ENCODE results near the gene ENTPD8.
A peak's percentile ranks its signal among the peaks of the same experiment; 100 is the strongest.

The ENTPD8 gene, protein sequence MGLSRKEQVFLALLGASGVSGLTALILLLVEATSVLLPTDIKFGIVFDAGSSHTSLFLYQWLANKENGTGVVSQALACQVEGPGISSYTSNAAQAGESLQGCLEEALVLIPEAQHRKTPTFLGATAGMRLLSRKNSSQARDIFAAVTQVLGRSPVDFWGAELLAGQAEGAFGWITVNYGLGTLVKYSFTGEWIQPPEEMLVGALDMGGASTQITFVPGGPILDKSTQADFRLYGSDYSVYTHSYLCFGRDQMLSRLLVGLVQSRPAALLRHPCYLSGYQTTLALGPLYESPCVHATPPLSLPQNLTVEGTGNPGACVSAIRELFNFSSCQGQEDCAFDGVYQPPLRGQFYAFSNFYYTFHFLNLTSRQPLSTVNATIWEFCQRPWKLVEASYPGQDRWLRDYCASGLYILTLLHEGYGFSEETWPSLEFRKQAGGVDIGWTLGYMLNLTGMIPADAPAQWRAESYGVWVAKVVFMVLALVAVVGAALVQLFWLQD

GRCh38 chr9:137441289-137441934 lies at the start of gene ENTPD8:
TSS of gene ENTPD8 (minus strand) at chr9:137441357. CDS start at chr9:137438285, 3,072 bp downstream.
- DNase-seq (ENCODE audit: low read depth in 1 of 2, low spot score in 1 of 2), result peak; percentile 79 to 88

DNA sequence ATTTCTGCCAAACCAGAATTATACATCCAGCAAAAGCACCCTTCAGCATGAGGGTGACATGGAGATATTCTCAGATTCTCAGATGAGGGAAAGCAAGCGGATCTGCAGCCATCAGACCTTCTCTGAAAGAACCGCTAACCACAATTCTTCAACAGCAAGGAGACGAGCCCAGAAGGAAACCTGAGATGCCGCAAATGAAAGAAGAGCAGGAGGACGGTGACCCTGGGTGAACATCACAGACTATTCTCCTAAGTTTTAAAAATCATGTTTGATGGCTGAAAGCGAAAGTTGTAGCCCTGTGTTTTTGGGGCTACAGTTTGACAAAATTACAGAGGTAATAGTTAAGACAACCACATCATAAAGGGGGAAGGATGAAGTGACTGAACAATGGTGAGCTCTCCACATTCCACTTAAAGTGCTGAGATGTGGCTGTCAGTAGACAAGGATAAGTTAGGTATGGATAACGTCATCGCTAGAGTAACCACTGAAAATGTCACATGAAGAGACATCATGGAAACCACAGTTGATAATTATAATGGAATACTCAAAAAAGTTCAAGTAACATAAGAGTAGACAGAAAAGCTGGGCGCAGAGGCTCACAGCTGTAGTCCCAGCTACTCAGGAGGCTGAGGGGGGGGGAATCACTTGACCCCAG lies 49.5 kb upstream of the ENTPD8 start:
- DNase-seq (ENCODE audit: low read depth in 1 of 2, low spot score in 1 of 2), result no peak
- in situ Hi-C loops (cut with HindIII; ENCODE audit: low pct_unique_long_range_greater_than_20kb, low sequenced_read_pairs), result no loop called here
- no peak for TF ChIP-seq JUND (IDR thresholded peaks at IDR 0.05; ENCODE audit: low read depth)

More at GRCh38 chr9:137441289-137441934, at the start of gene ENTPD8:
- TF ChIP-seq JUND (IDR thresholded peaks at IDR 0.05; ENCODE audit: low read depth), result no peak
- in situ Hi-C loops (cut with HindIII; ENCODE audit: low pct_unique_long_range_greater_than_20kb, low sequenced_read_pairs), result no loop called here

- DNase-seq (ENCODE audit: low read depth in 1 of 2, low spot score in 1 of 2), result no peak
- in situ Hi-C loops (cut with HindIII; ENCODE audit: low pct_unique_long_range_greater_than_20kb, low sequenced_read_pairs), result no loop called here
- no peak for TF ChIP-seq JUND (IDR thresholded peaks at IDR 0.05; ENCODE audit: low read depth)
Observed at GRCh38 chr9:137488906-137489305, 47.7 kb upstream of the ENTPD8 start.

GRCh38 chr9:137488327-137488653 lies 47.1 kb upstream of the ENTPD8 start:
- no peak for DNase-seq (ENCODE audit: low read depth in 1 of 2, low spot score in 1 of 2)
- TF ChIP-seq JUND (IDR thresholded peaks at IDR 0.05; ENCODE audit: low read depth), result no peak
- in situ Hi-C loops (cut with HindIII; ENCODE audit: low pct_unique_long_range_greater_than_20kb, low sequenced_read_pairs), result no loop called here

DNA sequence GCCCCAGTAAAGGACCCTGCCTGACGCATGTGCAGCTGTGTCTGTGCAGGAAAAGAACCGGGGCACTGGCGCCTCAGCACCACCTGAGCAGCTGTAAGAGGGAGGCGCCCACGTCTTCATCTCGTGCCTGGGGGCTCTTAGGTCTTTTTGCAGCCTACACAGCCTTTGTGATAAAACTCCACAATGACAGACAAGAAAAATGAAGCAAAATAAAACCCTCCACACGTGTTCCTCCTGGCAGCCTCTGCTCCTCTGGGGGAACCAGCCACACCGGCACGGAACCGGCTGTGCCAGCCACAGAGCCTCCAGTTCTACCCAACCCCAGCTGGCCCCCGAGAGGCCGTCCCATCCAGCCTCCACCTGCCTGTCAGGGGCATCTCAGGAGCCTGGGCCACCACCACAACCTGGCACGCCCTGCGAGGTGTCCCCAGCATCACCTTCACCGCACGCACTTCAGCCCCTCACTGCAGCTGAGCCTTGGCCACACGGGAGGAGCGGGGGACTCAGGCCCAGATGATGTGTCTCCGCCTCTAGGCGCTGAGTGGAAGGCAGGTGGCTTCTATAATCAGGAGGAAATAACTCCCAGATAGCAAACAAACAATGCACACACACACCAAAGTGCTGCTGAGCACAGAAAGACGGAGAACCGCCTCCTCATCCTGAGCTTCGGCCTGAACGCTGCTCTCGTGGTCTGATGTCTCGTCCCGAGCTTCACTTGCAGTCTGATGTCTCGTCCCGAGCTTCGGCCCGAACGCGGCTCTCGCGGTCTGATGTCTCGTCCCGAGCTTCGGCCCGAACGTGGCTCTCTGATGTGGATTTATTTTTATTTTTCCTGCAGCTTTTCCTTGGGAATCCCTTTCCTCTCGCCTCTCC lies 46.5 kb upstream of the ENTPD8 start:
- no peak for DNase-seq (ENCODE audit: low read depth in 1 of 2, low spot score in 1 of 2)
- in situ Hi-C loops (cut with HindIII; ENCODE audit: low pct_unique_long_range_greater_than_20kb, low sequenced_read_pairs), result no loop called here

GRCh38 chr9:137486545-137487453 lies 45.6 kb upstream of the ENTPD8 start:
- in situ Hi-C loops (cut with HindIII; ENCODE audit: low pct_unique_long_range_greater_than_20kb, low sequenced_read_pairs), result no loop called here
- TF ChIP-seq JUND (IDR thresholded peaks at IDR 0.05; ENCODE audit: low read depth), result no peak
- DNase-seq (ENCODE audit: low read depth in 1 of 2, low spot score in 1 of 2), result no peak

More for the DNA sequence above, 46.5 kb upstream of the ENTPD8 start:
- no peak for TF ChIP-seq JUND (IDR thresholded peaks at IDR 0.05; ENCODE audit: low read depth)

- DNase-seq (ENCODE audit: low read depth in 1 of 2, low spot score in 1 of 2), result no peak
- in situ Hi-C loops (cut with HindIII; ENCODE audit: low pct_unique_long_range_greater_than_20kb, low sequenced_read_pairs), result no loop called here
Observed at GRCh38 chr9:137486141-137486490, 45.0 kb upstream of the ENTPD8 start.

GRCh38 chr9:137485343-137486140 lies 44.4 kb upstream of the ENTPD8 start:
- TF ChIP-seq JUND (IDR thresholded peaks at IDR 0.05; ENCODE audit: low read depth), result no peak
- in situ Hi-C loops (cut with HindIII; ENCODE audit: low pct_unique_long_range_greater_than_20kb, low sequenced_read_pairs), result no loop called here
- DNase-seq (ENCODE audit: low read depth in 1 of 2, low spot score in 1 of 2), result peak; percentile 75 to 84

More at GRCh38 chr9:137486141-137486490, 45.0 kb upstream of the ENTPD8 start:
- no peak for TF ChIP-seq JUND (IDR thresholded peaks at IDR 0.05; ENCODE audit: low read depth)

DNA sequence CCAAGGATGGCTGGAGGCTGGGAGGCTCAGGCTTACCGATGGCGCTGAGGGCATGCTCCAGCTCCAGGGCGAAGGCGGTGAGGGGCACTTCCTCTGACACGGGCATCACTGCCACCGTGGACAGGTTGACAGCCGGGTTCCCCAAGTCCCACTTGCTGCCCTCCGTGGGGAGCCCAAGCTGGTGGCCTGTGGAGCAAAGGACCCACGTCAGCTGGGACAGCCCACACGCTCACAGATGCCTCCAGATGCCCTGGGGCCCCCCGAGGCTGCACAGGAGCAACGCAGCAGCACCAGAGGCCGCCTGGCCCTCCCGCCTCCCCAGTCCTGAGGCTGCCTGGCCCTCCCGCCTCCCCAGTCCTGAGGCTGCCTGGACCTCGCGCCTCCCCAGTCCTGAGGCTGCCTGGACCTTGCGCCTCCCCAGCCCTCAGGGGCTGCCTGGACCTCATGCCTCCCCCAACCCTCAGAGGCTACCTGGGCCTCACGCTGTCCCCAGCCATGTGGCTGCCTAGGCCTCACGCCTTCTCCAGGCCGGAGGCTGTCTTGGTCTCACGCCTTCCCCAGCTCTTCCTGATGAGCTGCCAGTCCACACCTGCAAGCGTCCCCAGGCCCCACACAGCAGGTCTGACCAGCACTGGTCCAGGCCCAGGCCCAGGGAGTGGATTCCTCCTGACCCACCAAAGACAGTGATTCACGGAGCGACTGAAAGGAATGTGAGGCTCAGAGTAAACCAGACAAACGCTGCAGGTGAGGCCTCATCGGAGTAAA lies 43.6 kb upstream of the ENTPD8 start:
- in situ Hi-C loops (cut with HindIII; ENCODE audit: low pct_unique_long_range_greater_than_20kb, low sequenced_read_pairs), result no loop called here
- DNase-seq (ENCODE audit: low read depth in 1 of 2, low spot score in 1 of 2), result peak in 1 of 2 experiments; percentile 46
- TF ChIP-seq JUND (IDR thresholded peaks at IDR 0.05; ENCODE audit: low read depth), result no peak

Data from T47D (cell line).